ENCODE data around the gene TNIK. TPM values are rescaled to one million over a fixed set of nuclear protein-coding genes. Genes with fewer than 3 reads are reported as not detected.
A peak's percentile ranks its signal among the peaks of the same experiment; 100 is the strongest.

The TNIK gene
- polyA plus RNA-seq, 3 donors from 2014 or later: 4.7 to 28.9 (median 13.7) TPM

GRCh38 chr3:171333784-171334464 lies 126.3 kb downstream of the TNIK start:
- Mint-ChIP-seq H3K9me3 (no peaks in the 10 kb centered on the region), H3K4me1 (peaks cover 57 to 91% of the 10 kb centered on the region in 2 donors), H3K4me3 (peak overlapping the region in 1 of 5 donors; percentile 10), H3K27me3 (ENCODE audit: low read depth in 3 of 3) (peaks cover 0 to 1% (median 0%) of the 10 kb centered on the region in 3 donors), H3K36me3 (no peaks in the 10 kb centered on the region), H3K27ac (peak overlapping the region in 3 of 6 donors; percentile 11 to 65 (median 26))
- no peak for DNase-seq

DNA sequence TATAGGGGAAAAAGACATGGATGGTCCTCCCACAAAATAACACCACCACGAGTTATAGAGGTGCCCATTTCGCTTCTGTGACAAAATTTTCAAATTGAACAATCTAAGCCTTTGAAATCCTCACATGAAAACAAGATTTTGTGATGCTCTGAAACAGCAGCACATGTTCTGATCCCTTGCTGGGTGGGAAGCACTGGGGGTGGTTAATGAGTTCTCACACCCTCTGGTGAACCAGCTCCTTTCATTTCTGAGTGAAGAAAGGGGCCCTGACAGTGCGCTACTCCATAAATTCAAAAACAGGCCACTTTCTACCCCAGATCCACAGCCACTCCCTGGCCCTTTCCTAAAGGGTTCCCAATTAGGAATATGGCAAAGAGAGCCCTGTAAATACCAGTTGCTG lies 129.3 kb downstream of the TNIK start:
- H3K4me1 Mint-ChIP-seq: peaks cover 64 to 94% of the 10 kb centered on the region in 2 donors
- H3K27ac Mint-ChIP-seq: peak overlapping the region in 2 of 6 donors; percentile 10 to 33

GRCh38 chr3:171329746-171330145 lies 130.5 kb downstream of the TNIK start:
- Mint-ChIP-seq H3K4me3 (peak overlapping the region in 2 of 5 donors; percentile 12 to 23), H3K27me3 (ENCODE audit: low read depth in 3 of 3) (peaks cover 0 to 5% (median 0%) of the 10 kb centered on the region in 3 donors), H3K36me3 (no peaks in the 10 kb centered on the region), H3K27ac (peak overlapping the region in 1 of 6 donors; percentile 30), H3K9me3 (no peaks in the 10 kb centered on the region), H3K4me1 (peaks cover 62 to 87% of the 10 kb centered on the region in 2 donors)
- DNase-seq: no peak

More for the DNA sequence above, 129.3 kb downstream of the TNIK start:
- DNase-seq: no peak
- H3K36me3 Mint-ChIP-seq: no peaks in the 10 kb centered on the region
- peaks cover 0 to 5% (median 0%) of the 10 kb centered on the region in 3 donors for H3K27me3 Mint-ChIP-seq (ENCODE audit: low read depth in 3 of 3)
- H3K9me3 Mint-ChIP-seq: no peaks in the 10 kb centered on the region
- H3K4me3 Mint-ChIP-seq: no peak overlapping the region

- peak; percentile 44 to 59 (median 55) for DNase-seq
- Mint-ChIP-seq H3K27me3 (ENCODE audit: low read depth in 3 of 3) (peaks cover 0 to 5% (median 0%) of the 10 kb centered on the region in 3 donors), H3K4me1 (peaks cover 60 to 87% of the 10 kb centered on the region in 2 donors), H3K4me3 (peak overlapping the region; percentile 69 to 84 (median 76)), H3K9me3 (no peaks in the 10 kb centered on the region), H3K27ac (peak overlapping the region; percentile 23 to 76 (median 69)), H3K36me3 (peaks cover 0 to 4% (median 0%) of the 10 kb centered on the region in 3 donors)
These were observed 131.7 kb downstream of the TNIK start for GRCh38 chr3:171328419-171329082.

- Mint-ChIP-seq H3K4me1 (peaks cover 58 to 93% of the 10 kb centered on the region in 2 donors), H3K27ac (peak overlapping the region in 4 of 6 donors; percentile 23 to 56 (median 32)), H3K9me3 (no peaks in the 10 kb centered on the region), H3K36me3 (peaks cover 0 to 4% (median 0%) of the 10 kb centered on the region in 3 donors), H3K4me3 (peak overlapping the region; percentile 5 to 53 (median 33)), H3K27me3 (ENCODE audit: low read depth in 3 of 3) (peaks cover 0 to 5% (median 0%) of the 10 kb centered on the region in 3 donors)
- DNase-seq: no peak
These were observed 132.6 kb downstream of the TNIK start for GRCh38 chr3:171327441-171328174.

DNA sequence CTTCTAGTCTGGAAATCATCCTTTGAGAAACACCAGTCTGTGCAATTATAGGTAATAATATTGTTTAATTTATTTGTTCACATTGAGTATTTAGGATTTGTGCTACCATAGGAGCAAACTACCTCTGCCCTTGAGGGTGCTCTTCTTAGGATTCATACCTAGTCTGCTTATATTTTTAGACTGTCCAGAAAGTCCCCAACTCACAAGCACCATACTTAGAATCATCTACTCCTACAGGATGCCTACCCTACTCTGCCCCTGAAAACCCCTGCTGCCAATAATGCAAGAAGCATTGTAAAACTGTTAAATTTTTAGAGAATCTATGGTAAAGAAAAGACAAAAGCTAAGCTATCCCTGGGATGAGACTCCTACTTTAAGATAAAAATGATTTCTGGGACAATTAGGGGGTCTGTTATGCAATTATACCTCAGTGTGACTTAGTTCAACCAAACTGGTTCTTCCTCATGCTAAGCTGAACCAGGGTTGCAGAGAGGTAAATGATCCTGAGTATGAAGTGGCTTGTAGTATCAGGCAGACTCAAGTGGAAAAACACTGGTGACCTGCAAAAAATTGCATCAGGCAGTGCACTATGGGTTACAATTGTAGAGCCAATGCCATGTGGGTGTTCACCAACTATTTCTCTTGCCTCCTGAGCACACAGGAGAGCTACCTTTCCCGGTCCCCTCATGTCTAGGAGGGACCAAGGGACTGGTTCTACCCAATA lies 133.3 kb downstream of the TNIK start:
- Mint-ChIP-seq H3K36me3 (peaks cover 0 to 4% (median 0%) of the 10 kb centered on the region in 3 donors), H3K27ac (peak overlapping the region in 4 of 6 donors; percentile 23 to 76 (median 28)), H3K4me1 (peaks cover 58 to 93% of the 10 kb centered on the region in 2 donors), H3K4me3 (no peak overlapping the region), H3K9me3 (no peaks in the 10 kb centered on the region), H3K27me3 (ENCODE audit: low read depth in 3 of 3) (peaks cover 0 to 5% (median 0%) of the 10 kb centered on the region in 3 donors)
- DNase-seq: no peak

- Mint-ChIP-seq H3K4me1 (peaks cover 35 to 89% of the 10 kb centered on the region in 2 donors), H3K27me3 (ENCODE audit: low read depth in 3 of 3) (peaks cover 0 to 5% (median 0%) of the 10 kb centered on the region in 3 donors), H3K27ac (peak overlapping the region in 3 of 6 donors; percentile 29 to 51 (median 46)), H3K9me3 (no peaks in the 10 kb centered on the region), H3K36me3 (peaks cover 0 to 4% (median 0%) of the 10 kb centered on the region in 3 donors), H3K4me3 (no peak overlapping the region)
- no peak for DNase-seq
These were observed 136.2 kb downstream of the TNIK start for GRCh38 chr3:171323938-171324536.

GRCh38 chr3:171321559-171322360 lies 138.4 kb downstream of the TNIK start:
- H3K27ac Mint-ChIP-seq: peak overlapping the region in 1 of 6 donors; percentile 63
- no peaks in the 10 kb centered on the region for H3K27me3 Mint-ChIP-seq (ENCODE audit: low read depth in 3 of 3)
- H3K36me3 Mint-ChIP-seq: peaks cover 0 to 4% (median 0%) of the 10 kb centered on the region in 3 donors
- no peak for DNase-seq
- H3K9me3 Mint-ChIP-seq: no peaks in the 10 kb centered on the region
- H3K4me1 Mint-ChIP-seq: peaks cover 14 to 66% of the 10 kb centered on the region in 2 donors
- H3K4me3 Mint-ChIP-seq: no peak overlapping the region

DNA sequence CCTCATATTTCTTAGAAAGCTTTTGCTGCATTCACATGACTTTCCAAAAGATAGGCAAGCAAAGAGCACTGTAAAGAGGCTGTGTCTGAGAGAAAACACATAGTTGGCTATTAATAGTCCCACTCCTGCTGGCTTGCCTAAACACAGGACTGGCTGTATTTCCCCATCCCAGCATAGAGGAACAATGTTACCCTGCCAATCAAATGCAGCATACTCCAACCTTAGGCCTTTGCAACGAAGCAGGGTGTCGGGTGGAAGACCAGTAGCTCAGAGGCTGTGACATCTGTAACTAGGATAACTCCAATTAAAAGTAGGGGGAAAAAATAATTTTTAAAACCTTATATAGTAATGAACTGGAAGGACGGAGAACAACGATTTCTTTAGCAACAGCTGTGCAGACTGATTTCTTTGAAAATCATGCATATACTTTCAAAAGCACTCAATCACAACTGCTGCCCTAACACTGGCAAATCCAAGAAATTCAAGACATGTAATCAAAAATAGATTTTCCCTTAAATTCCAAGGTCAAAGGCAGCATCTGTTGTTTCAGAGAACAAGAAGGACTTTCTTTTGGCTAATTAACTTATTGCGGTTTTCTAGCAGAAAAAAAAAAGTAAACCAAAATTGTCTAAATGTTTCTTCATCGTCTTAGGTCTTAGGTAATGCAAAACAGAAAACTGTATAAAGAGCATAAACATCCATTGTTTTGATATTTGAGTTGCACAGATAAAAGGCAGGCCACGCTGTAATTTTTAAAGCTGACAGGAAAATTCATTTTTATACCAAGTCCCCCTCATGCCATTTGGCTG lies 139.3 kb downstream of the TNIK start:
- no peak for DNase-seq
- Mint-ChIP-seq H3K4me3 (no peak overlapping the region), H3K27ac (peak overlapping the region in 1 of 6 donors; percentile 63), H3K36me3 (peaks cover 0 to 4% (median 0%) of the 10 kb centered on the region in 3 donors), H3K27me3 (ENCODE audit: low read depth in 3 of 3) (no peaks in the 10 kb centered on the region), H3K4me1 (peaks cover 14 to 63% of the 10 kb centered on the region in 2 donors), H3K9me3 (no peaks in the 10 kb centered on the region)

DNA sequence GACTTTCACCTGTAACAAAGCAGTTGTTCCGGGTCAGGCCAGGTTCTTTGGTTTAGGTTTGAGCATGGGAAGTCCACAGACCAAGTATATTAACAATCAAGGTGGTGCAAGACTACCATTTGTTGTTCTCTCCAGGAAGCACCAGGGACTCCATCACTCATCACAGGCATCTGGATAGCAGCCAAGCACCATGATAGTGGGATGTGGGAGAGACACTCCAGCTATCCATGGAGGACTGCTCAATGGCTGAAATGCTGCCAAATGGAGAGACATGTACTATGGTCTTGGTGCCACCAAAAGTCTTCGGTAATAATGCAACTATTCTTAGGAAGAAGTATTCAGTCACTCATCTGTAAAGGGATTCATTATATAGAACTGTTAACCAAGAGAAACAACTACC lies 143.0 kb downstream of the TNIK start:
- no peak overlapping the region for H3K4me3 Mint-ChIP-seq
- H3K4me1 Mint-ChIP-seq: peaks cover 33 to 71% of the 10 kb centered on the region in 2 donors
- no peaks in the 10 kb centered on the region for H3K9me3 Mint-ChIP-seq
- DNase-seq: no peak
- H3K36me3 Mint-ChIP-seq: no peaks in the 10 kb centered on the region
- no peak overlapping the region for H3K27ac Mint-ChIP-seq
- H3K27me3 Mint-ChIP-seq (ENCODE audit: low read depth in 3 of 3): no peaks in the 10 kb centered on the region

DNA sequence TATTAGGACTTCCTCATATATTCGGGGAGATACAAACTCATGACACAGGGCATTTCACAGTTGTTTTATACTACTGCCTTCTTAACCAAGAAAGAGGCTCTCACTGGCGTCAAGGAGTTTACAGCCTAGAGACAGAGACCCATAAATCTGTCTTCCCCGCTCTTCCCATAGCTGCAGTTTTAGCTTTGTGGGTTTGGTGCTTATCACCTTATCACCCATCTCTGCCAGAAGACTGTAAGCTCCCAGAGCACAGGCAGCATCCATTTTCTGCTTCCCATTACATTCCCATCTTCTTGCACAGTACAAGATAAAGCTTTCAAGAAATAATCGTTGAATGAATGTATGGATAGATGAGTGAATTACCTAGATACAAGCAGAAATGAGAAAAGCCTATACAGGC lies 144.3 kb downstream of the TNIK start:
- no peak for DNase-seq
- Mint-ChIP-seq H3K36me3 (no peaks in the 10 kb centered on the region), H3K27ac (peak overlapping the region in 3 of 6 donors; percentile 6 to 60 (median 52)), H3K4me3 (no peak overlapping the region), H3K9me3 (no peaks in the 10 kb centered on the region), H3K27me3 (ENCODE audit: low read depth in 3 of 3) (peaks cover 0 to 3% (median 0%) of the 10 kb centered on the region in 3 donors), H3K4me1 (peaks cover 45 to 71% of the 10 kb centered on the region in 2 donors)
